ENCODE measurements around the gene PLXNA4.

DNA sequence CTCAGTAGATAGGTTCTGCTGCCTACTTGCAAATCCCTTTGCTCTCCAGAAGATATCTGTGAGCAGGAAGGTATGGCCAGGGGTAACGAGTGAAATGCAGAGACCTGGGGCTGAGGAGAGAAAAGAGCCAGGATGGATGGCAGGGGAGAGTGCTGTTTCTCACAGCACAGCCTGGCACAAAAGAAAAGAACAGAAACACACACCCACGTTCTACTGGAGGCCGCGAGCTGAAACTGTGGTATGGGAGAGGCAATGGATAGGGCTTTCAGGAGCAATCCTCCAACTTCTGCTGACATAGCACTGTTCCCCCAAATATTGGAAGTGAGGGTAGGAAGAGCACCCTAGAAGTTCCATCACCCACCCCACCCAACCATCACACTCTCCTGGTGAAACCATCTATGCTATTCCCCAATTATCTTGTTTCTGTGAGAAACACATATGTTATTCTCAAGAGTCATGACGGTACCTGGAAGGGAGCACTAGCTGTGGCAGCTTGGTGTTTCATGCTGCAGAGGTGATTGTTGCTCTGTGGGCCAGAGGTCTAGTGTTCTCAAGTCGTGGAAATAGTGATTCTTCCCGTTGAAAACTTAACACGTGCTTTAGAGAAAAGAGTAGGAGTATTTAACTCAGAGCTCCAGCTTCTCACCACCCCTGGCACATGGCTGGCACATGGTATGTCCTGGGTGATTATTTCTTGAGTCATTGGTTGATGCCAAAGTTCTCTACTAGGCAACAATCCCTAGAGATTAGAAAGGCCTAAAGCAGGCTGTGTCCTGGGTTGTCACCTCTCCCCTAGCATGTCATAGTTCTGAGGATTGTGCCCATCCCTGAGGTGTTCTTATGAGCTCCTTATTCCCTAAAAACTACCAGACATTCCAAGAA lies 198.3 kb downstream of the PLXNA4 start:
- TF ChIP-seq, protein P1, sequence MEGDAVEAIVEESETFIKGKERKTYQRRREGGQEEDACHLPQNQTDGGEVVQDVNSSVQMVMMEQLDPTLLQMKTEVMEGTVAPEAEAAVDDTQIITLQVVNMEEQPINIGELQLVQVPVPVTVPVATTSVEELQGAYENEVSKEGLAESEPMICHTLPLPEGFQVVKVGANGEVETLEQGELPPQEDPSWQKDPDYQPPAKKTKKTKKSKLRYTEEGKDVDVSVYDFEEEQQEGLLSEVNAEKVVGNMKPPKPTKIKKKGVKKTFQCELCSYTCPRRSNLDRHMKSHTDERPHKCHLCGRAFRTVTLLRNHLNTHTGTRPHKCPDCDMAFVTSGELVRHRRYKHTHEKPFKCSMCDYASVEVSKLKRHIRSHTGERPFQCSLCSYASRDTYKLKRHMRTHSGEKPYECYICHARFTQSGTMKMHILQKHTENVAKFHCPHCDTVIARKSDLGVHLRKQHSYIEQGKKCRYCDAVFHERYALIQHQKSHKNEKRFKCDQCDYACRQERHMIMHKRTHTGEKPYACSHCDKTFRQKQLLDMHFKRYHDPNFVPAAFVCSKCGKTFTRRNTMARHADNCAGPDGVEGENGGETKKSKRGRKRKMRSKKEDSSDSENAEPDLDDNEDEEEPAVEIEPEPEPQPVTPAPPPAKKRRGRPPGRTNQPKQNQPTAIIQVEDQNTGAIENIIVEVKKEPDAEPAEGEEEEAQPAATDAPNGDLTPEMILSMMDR (conservative IDR thresholded peaks at IDR 0.05; ENCODE audit: low read depth, low read length) = no peak
- TF ChIP-seq EZH2 (IDR thresholded peaks at IDR 0.05; ENCODE audit: borderline replicate concordance, low read depth, low read length, poor library complexity, severe bottlenecking) = no peak

All from A673 (cell line).